HEK293 (cell line): ENCODE data around the gene TAS1R3.
A peak's percentile ranks its signal among the peaks of the same experiment; 100 is the strongest.
"Not testable (repeated sequence)": the region's sequence is repeated elsewhere in the genome, so short reads cannot be mapped to it uniquely, and the experiment has no call there.

Experiments used
- CTCF ChIA-PET: fragments of 350-600 bp; formaldehyde crosslinking; extraction: SDS; loops from one replicate; lab custom pipeline; 2021; ENCODE audit warnings: antibody characterized with exemption; lab: Yijun Ruan, JAX
- POLR2A ChIA-PET: fragments of 300-600 bp; formaldehyde crosslinking; extraction: SDS; loops from one replicate; lab custom pipeline; 2020; ENCODE audit warnings: antibody characterized with exemption, inconsistent platforms; lab: Yijun Ruan, JAX
- H3K27ac ChIP-seq: fragments of 200-500 bp; sonication (Bioruptor generic); 2 replicates; pipeline ENCODE4 v1.5.1; 2014; ENCODE audit warnings: low read depth, low read length, control low read depth, inconsistent platforms; ENCODE audit errors: extremely low read depth
- H3K36me3 ChIP-seq, 2 experiments: fragments of 200-500 bp in 1 of 2; sonication (Bioruptor generic) in 1 of 2; 1 replicate in 1 of 2; 2 replicates in 1 of 2; pipeline ENCODE4 v1.5.1; 2014 to 2017; ENCODE audit warnings: inconsistent platforms in 2 of 2, low read length in 2 of 2; ENCODE audit not compliant: control insufficient read depth in 2 of 2, insufficient read depth in 1 of 2
- H3K4me1 ChIP-seq: fragments of 200-500 bp; sonication (Bioruptor generic); 2 replicates; pipeline ENCODE4 v1.5.1; 2014; ENCODE audit warnings: mild to moderate bottlenecking, low read length, inconsistent platforms; ENCODE audit not compliant: control insufficient read depth, insufficient read depth
- H3K4me3 ChIP-seq: 2 replicates; pipeline ENCODE4 v1.5.1; 2011; ENCODE audit warnings: low read depth, mild to moderate bottlenecking, control low read depth, low read length, moderate library complexity
- H3K9me3 ChIP-seq: fragments of 200-500 bp; sonication (Bioruptor generic); 2 replicates; pipeline ENCODE4 v1.5.1; 2014; ENCODE audit warnings: low read depth, low read length, inconsistent platforms; ENCODE audit not compliant: control insufficient read depth, insufficient read depth
- ZNF18 ChIP-seq: fragments of 450-650 bp; formaldehyde crosslinking; IDR thresholded peaks from 2 replicates; pipeline ENCODE4 v1.5.1; 2016; ENCODE audit warnings: missing biosample characterization, missing genetic modification characterization
- ZNF19 ChIP-seq: fragments of 450-650 bp; formaldehyde crosslinking; IDR thresholded peaks from 2 replicates; pipeline ENCODE4; 2016; ENCODE audit warnings: missing biosample characterization, missing genetic modification characterization, low read depth
- ZNF274 ChIP-seq, 2 experiments: fragments of 200-500 bp in 1 of 2; fragments of 450-650 bp in 1 of 2; sonication (Bioruptor generic) in 1 of 2; formaldehyde crosslinking in 1 of 2; IDR thresholded peaks; 2 replicates each; pipeline versions ENCODE4 v1.5.1 to v1.6.1; 2014 to 2016; ENCODE audit warnings: borderline replicate concordance in 1 of 2, inconsistent platforms in 1 of 2, low read length in 1 of 2, missing biosample characterization in 1 of 2, missing genetic modification characterization in 1 of 2
- ZNF311 ChIP-seq: fragments of 450-650 bp; formaldehyde crosslinking; IDR thresholded peaks from 2 replicates; pipeline ENCODE4 v1.5.1; 2017; ENCODE audit warnings: missing biosample characterization, missing genetic modification characterization, borderline replicate concordance
- ZNF366 ChIP-seq: fragments of 450-650 bp; formaldehyde crosslinking; conservative IDR thresholded peaks from 2 replicates; pipeline ENCODE4 v1.5.1; 2016; ENCODE audit warnings: missing biosample characterization, missing genetic modification characterization
- ZNF426 ChIP-seq: fragments of 450-650 bp; formaldehyde crosslinking; IDR thresholded peaks from 2 replicates; pipeline ENCODE4 v1.5.1; 2017; ENCODE audit warnings: missing biosample characterization, missing genetic modification characterization, mild to moderate bottlenecking, inconsistent platforms, moderate library complexity
- ZNF571 ChIP-seq: fragments of 450-650 bp; formaldehyde crosslinking; IDR thresholded peaks from 2 replicates; pipeline ENCODE4 v1.5.0; 2017; ENCODE audit warnings: missing biosample characterization, missing genetic modification characterization
- ZNF610 ChIP-seq: fragments of 450-650 bp; formaldehyde crosslinking; IDR thresholded peaks from 2 replicates; pipeline ENCODE4 v1.5.1; 2016; ENCODE audit warnings: missing biosample characterization, missing genetic modification characterization, borderline replicate concordance

The TAS1R3 gene

GRCh38 chr1:1365875-1366698, 35.0 kb downstream of the TAS1R3 start:
- CTCF ChIA-PET: no interaction called here
- TF ChIP-seq ZNF18 (tag by site-specific recombination): peak; percentile 100
- no peak for TF ChIP-seq ZNF274 (IDR thresholded peaks at IDR 0.05; ENCODE audit: low read length)
- peak; percentile 42; the same call in 1 of the 2 replicates for TF ChIP-seq ZNF274 (tag by site-specific recombination; IDR thresholded peaks at IDR 0.05; ENCODE audit: borderline replicate concordance)
- 0 out of 2 replicates have a peak, but pooled peaks have one; percentile 22 for TF ChIP-seq ZNF366 (tag by site-specific recombination)
- no peak for TF ChIP-seq ZNF19 (tag by site-specific recombination)

GRCh38 chr1:1366699-1367066, 35.6 kb downstream of the TAS1R3 start:
- no peaks in the 10 kb centered on the region for H3K4me1 ChIP-seq
- H3K27ac ChIP-seq: no peak overlapping the region
- no peaks in the 10 kb centered on the region for H3K9me3 ChIP-seq
- TF ChIP-seq ZNF426 (no peak), ZNF610 (tag by site-specific recombination) (no peak), ZNF18 (tag by site-specific recombination) (peak; percentile 100)
- TF ChIP-seq, all 188 proteins: peak for 1
- Histone ChIP-seq H3K36me3 (peaks cover 0 to 11% of the 10 kb centered on the region in 2 experiments; a peak in 1 of 3 replicates), H3K4me3 (no peak overlapping the region)
- ChIA-PET POLR2A (no interaction called here), CTCF (no interaction called here)

More at GRCh38 chr1:1365875-1366698, 35.0 kb downstream of the TAS1R3 start:
- Histone ChIP-seq H3K4me3 (no peak overlapping the region), H3K9me3 (no peaks in the 10 kb centered on the region), H3K27ac (no peak overlapping the region), H3K4me1 (no peaks in the 10 kb centered on the region), H3K36me3 (peaks cover 0 to 5% of the 10 kb centered on the region in 2 experiments; a peak in 1 of 3 replicates)
- POLR2A ChIA-PET: no interaction called here

- no peak overlapping the region for H3K4me3 ChIP-seq
- ChIA-PET POLR2A (no interaction called here), CTCF (no interaction called here)
- H3K27ac ChIP-seq: no peak overlapping the region
- TF ChIP-seq ZNF571 (tag by site-specific recombination): no peak
- peak; percentile 100 for TF ChIP-seq ZNF18 (tag by site-specific recombination)
- peak; percentile 44; the same call in 1 of the 2 replicates for TF ChIP-seq ZNF311 (tag by site-specific recombination)
- peaks cover 0 to 16% of the 10 kb centered on the region in 2 experiments; a peak in 1 of 3 replicates for H3K36me3 ChIP-seq
- no peaks in the 10 kb centered on the region for H3K9me3 ChIP-seq
- H3K4me1 ChIP-seq: no peaks in the 10 kb centered on the region
Measured at GRCh38 chr1:1367315-1367714, 36.2 kb downstream of the TAS1R3 start.

GRCh38 chr1:1370094-1370493, 39.0 kb downstream of the TAS1R3 start:
- H3K4me1 ChIP-seq, H3K27ac ChIP-seq, H3K9me3 ChIP-seq, H3K4me3 ChIP-seq: not testable (repeated sequence)
- H3K36me3 ChIP-seq: peaks cover 0 to 33% of the 10 kb centered on the region in 2 experiments; a peak in 2 of 3 replicates
- POLR2A ChIA-PET: interaction anchor here (0.7 to 0.8 kb wide), 2 partner anchors 65 to 70 kb away, joined by 3 to 4 read pairs; no protein-coding TSS in a partner anchor
- CTCF ChIA-PET: interaction anchor here (0.7 to 1.0 kb wide), 3 partner anchors 72 to 386 kb away, joined by 3 to 4 read pairs (median 3); no protein-coding TSS in a partner anchor
